K562 (cell line): Measurements from ENCODE around the gene KLKB1. TPM values are rescaled to one million over a fixed set of nuclear protein-coding genes. Genes with fewer than 3 reads are reported as not detected.

Source experiments
- ARID4B ChIP-seq: sonication (generic); formaldehyde crosslinking; IDR thresholded peaks from 2 replicates; pipeline ENCODE4 v1.8.0; 2022; ENCODE audit warnings: mild to moderate bottlenecking, missing genetic modification reagents
- CBX3 ChIP-seq, 2 experiments: IDR thresholded peaks; 1 replicate in 1 of 2; 2 replicates in 1 of 2; pipeline ENCODE4 v1.6.1; 2012; ENCODE audit warnings: inconsistent platforms in 2 of 2, low read length in 2 of 2, borderline replicate concordance in 1 of 2, control low read depth in 1 of 2
- GMEB1 ChIP-seq: fragments of 250-450 bp; sonication (Bioruptor Pico); IDR thresholded peaks from 2 replicates; pipeline ENCODE4 v1.4.0; 2020; ENCODE audit warnings: mild to moderate bottlenecking
- HDAC3 ChIP-seq: fragments of 450-650 bp; IDR thresholded peaks from 2 replicates; pipeline ENCODE4 v1.6.1; 2018; ENCODE audit warnings: borderline replicate concordance, mild to moderate bottlenecking, moderate library complexity; ENCODE audit not compliant: partially characterized antibody
- MBD2 ChIP-seq: sonication (generic); IDR thresholded peaks from 2 replicates; pipeline ENCODE4 v1.6.1; 2016; ENCODE audit warnings: low read depth, borderline replicate concordance
- NFIX ChIP-seq: fragments of 250-450 bp; sonication (Bioruptor Pico); IDR thresholded peaks from 2 replicates; pipeline ENCODE4 v1.4.0; 2020; ENCODE audit warnings: low read depth, mild to moderate bottlenecking, moderate library complexity
- NR3C1 ChIP-seq: sonication (generic); formaldehyde crosslinking; IDR thresholded peaks from 2 replicates; pipeline ENCODE4 v1.8.1; 2022; ENCODE audit warnings: missing genetic modification reagents
- NUFIP1 ChIP-seq: fragments of 450-650 bp; IDR thresholded peaks from 2 replicates; pipeline ENCODE4 v1.6.1; 2018; ENCODE audit not compliant: partially characterized antibody
- STAT6 ChIP-seq: sonication (generic); formaldehyde crosslinking; IDR thresholded peaks from 2 replicates; pipeline ENCODE4 v1.8.1; 2023; ENCODE audit warnings: mild to moderate bottlenecking, missing genetic modification reagents
- ZNF197 ChIP-seq: fragments of 200-800 bp; sonication (Bioruptor generic); IDR thresholded peaks from 2 replicates; pipeline ENCODE4 v1.6.1; 2016; ENCODE audit warnings: low read depth, missing genetic modification characterization, missing compliant biosample characterization
- ZNF561 ChIP-seq: fragments of 450-650 bp; formaldehyde crosslinking; conservative IDR thresholded peaks from 2 replicates; pipeline ENCODE4 v1.4.0; 2020; ENCODE audit warnings: mild to moderate bottlenecking, moderate library complexity
- ZNF778 ChIP-seq: fragments of 450-650 bp; formaldehyde crosslinking; IDR thresholded peaks from 2 replicates; pipeline ENCODE4 v1.4.0; 2020; ENCODE audit warnings: mild to moderate bottlenecking, moderate library complexity
- polyA plus RNA-seq, 8 experiments: library from polyadenylated mRNA; depleted of rRNA in 4 of 8; stranded (reverse) in 5 of 8; unstranded in 3 of 8; fragments of >200 nt; fragmentation: Nextera tagmentation in 2 of 8; fragmentation: Illumina TruSeq in 1 of 8; extraction: Ambion mirVana in 2 of 8; extraction: Trizol in 1 of 8; gene quantifications; 2 replicates each; pipeline versions ENCODE4 v1.2.1 to v1.2.3, GENCODE V29; 2011 to 2014; ENCODE audit warnings: inconsistent platforms in 1 of 8, missing spikeins in 1 of 8
- total RNA-seq, 7 experiments: library from RNA; depleted of rRNA in 6 of 7; stranded (reverse); fragments of >200 nt in 6 of 7; fragmentation: Illumina TruSeq in 2 of 7; extraction: Trizol in 2 of 7; gene quantifications; 2 replicates each; pipeline versions ENCODE4 v1.2.1 to v1.2.3, GENCODE V29; 2011 to 2021; ENCODE audit warnings: low replicate concordance in 1 of 7
- TF ChIP-seq, protein P1 (sequence below): fragments of 200-400 bp; formaldehyde crosslinking; IDR thresholded peaks from 2 replicates; pipeline ENCODE4 v1.6.1; 2017; ENCODE audit warnings: mild to moderate bottlenecking, low read depth, low read length, moderate library complexity
- TF ChIP-seq, protein P2 (sequence below): fragments of 250-450 bp; sonication (Bioruptor Pico); IDR thresholded peaks from 2 replicates; pipeline ENCODE4 v1.5.0; 2020; ENCODE audit warnings: mild to moderate bottlenecking

The KLKB1 gene
- total and polyA plus RNA-seq, 9 of the 15 experiments (the other 6 are each of a cell fraction or from before 2014, with no cell fraction given) = 0.27 TPM; not detected in 8

- TF ChIP-seq ARID4B (CRISPR knock-in tag) (no peak), STAT6 (CRISPR knock-in tag) (no peak), NR3C1 (CRISPR knock-in tag) (no peak), NUFIP1 (no peak), CBX3 (IDR thresholded peaks at IDR 0.05; ENCODE audit: borderline replicate concordance in 1 of 2, low read length in 2 of 2) (no peak), ZNF778 (no peak), NFIX (CRISPR knock-in tag) (no peak), ZNF561 (CRISPR knock-in tag) (no peak), MBD2 (no peak), HDAC3 (peak; percentile 71), ZNF197 (CRISPR knock-in tag) (no peak), GMEB1 (CRISPR knock-in tag) (peak; percentile 28; the same call in 1 of the 2 replicates)
- TF ChIP-seq, protein P1, sequence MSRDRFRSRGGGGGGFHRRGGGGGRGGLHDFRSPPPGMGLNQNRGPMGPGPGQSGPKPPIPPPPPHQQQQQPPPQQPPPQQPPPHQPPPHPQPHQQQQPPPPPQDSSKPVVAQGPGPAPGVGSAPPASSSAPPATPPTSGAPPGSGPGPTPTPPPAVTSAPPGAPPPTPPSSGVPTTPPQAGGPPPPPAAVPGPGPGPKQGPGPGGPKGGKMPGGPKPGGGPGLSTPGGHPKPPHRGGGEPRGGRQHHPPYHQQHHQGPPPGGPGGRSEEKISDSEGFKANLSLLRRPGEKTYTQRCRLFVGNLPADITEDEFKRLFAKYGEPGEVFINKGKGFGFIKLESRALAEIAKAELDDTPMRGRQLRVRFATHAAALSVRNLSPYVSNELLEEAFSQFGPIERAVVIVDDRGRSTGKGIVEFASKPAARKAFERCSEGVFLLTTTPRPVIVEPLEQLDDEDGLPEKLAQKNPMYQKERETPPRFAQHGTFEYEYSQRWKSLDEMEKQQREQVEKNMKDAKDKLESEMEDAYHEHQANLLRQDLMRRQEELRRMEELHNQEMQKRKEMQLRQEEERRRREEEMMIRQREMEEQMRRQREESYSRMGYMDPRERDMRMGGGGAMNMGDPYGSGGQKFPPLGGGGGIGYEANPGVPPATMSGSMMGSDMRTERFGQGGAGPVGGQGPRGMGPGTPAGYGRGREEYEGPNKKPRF = peak; percentile 54; the same call in 1 of the 2 replicates
- TF ChIP-seq, protein P2, sequence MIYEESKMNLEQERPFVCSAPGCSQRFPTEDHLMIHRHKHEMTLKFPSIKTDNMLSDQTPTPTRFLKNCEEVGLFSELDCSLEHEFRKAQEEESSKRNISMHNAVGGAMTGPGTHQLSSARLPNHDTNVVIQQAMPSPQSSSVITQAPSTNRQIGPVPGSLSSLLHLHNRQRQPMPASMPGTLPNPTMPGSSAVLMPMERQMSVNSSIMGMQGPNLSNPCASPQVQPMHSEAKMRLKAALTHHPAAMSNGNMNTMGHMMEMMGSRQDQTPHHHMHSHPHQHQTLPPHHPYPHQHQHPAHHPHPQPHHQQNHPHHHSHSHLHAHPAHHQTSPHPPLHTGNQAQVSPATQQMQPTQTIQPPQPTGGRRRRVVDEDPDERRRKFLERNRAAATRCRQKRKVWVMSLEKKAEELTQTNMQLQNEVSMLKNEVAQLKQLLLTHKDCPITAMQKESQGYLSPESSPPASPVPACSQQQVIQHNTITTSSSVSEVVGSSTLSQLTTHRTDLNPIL = no peak
Observed at GRCh38 chr4:186204103-186204559, 23.2 kb upstream of the KLKB1 start (continued).
